ENCODE data around the gene MRAS.
"Not testable (repeated sequence)": the region's sequence is repeated elsewhere in the genome, so short reads cannot be mapped to it uniquely, and the experiment has no call there.

Gene MRAS

DNA sequence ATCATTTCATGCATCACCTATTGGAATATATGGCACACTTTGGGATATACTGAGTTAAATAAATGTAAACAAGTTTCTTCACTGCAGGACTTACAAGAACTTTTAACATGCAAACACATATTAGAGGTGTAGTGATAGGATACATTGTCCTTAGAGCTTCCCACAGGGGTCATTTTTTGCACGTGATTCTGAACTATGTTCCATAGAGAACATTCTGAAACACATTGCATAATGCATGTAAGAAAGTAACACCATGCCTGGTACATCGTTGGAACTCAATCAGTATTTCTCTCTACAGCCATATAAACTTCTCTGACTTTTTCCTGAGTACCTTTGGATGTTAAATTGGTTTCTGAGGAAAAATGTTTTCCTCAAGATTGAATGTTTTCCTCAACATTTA lies 28.3 kb downstream of the MRAS start:
- no peak for DNase-seq (ENCODE audit: extremely low spot score)
- TF ChIP-seq, protein P1, sequence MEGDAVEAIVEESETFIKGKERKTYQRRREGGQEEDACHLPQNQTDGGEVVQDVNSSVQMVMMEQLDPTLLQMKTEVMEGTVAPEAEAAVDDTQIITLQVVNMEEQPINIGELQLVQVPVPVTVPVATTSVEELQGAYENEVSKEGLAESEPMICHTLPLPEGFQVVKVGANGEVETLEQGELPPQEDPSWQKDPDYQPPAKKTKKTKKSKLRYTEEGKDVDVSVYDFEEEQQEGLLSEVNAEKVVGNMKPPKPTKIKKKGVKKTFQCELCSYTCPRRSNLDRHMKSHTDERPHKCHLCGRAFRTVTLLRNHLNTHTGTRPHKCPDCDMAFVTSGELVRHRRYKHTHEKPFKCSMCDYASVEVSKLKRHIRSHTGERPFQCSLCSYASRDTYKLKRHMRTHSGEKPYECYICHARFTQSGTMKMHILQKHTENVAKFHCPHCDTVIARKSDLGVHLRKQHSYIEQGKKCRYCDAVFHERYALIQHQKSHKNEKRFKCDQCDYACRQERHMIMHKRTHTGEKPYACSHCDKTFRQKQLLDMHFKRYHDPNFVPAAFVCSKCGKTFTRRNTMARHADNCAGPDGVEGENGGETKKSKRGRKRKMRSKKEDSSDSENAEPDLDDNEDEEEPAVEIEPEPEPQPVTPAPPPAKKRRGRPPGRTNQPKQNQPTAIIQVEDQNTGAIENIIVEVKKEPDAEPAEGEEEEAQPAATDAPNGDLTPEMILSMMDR (IDR thresholded peaks at IDR 0.05; ENCODE audit: control extremely low read depth, extremely low read depth, low read depth, missing control alignments) = no peak
- ChIA-PET CTCF (interaction anchor here (0.5 to 1.4 kb wide), 3 partner anchors 11 to 68 kb away, joined by 3 read pairs; no protein-coding TSS in a partner anchor), POLR2A (no interaction called here)

DNA sequence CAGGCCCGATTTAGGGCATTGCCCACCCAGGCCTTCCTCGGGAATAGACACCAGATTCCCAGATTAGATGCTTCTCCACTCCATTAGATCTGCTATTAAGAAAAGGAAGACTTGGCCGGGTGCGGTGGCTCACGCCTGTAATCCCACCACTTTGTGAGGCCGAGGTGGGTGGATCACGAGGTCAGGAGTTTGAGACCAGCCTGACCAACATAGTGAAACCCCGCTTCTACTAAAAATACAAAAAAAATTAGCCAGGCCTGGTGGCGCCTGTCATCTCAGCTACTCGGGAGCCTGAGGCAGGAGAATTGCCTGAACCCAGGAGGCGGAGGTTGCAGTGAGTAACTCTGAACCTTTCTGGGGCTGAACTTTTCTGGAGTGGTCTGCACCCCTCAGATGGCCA lies 28.8 kb downstream of the MRAS start:
- CTCF ChIA-PET; DNase-seq (ENCODE audit: extremely low spot score); POLR2A ChIA-PET: not testable (repeated sequence)

DNA sequence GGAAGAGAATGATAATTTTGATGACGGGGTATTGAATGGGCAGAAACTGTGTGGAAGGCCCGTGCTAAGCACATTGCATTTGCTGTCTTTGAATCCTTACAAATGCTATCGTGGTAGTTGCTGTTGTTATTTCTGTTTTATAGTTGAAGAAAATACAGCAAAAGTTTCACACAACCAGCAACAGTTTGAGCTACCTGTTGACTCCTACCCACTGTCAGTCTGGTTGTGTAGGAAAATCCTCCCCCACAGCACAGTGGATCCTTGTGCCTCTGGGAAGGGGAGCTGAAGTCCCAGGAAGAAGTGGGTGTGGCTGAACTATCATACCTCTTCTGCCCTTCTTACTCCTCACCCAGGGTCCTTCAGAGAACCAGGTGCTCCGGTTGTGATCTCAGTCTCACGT lies 29.4 kb downstream of the MRAS start:
- CTCF ChIA-PET = no interaction called here
- POLR2A ChIA-PET = no interaction called here
- no peak for DNase-seq (ENCODE audit: extremely low spot score)
- TF ChIP-seq, protein P1 (IDR thresholded peaks at IDR 0.05; ENCODE audit: control extremely low read depth, extremely low read depth, low read depth, missing control alignments) = no peak

DNA sequence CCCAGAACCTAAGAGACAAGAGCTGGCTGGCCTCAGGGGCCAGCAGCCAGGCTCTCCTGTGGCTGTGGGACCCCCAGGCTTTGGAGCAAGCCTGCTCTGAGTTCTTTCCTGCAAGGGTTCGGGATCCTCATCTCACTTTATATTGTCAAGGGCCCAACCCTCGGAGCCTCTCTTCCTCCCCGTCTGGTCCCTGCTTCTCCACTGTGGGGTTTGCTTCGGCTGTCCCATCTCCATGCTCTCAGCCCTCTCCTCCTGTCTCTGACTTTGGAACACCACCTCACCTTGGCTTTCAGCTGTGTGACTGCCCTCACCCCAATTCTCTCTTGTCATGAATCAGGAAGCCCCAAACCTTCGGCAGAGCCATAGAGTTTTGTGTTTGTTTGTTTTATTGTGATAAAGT lies 30.0 kb downstream of the MRAS start:
- TF ChIP-seq, protein P1 (IDR thresholded peaks at IDR 0.05; ENCODE audit: control extremely low read depth, extremely low read depth, low read depth, missing control alignments) = no peak
- POLR2A ChIA-PET = no interaction called here
- CTCF ChIA-PET = no interaction called here
- DNase-seq (ENCODE audit: extremely low spot score) = no peak

DNA sequence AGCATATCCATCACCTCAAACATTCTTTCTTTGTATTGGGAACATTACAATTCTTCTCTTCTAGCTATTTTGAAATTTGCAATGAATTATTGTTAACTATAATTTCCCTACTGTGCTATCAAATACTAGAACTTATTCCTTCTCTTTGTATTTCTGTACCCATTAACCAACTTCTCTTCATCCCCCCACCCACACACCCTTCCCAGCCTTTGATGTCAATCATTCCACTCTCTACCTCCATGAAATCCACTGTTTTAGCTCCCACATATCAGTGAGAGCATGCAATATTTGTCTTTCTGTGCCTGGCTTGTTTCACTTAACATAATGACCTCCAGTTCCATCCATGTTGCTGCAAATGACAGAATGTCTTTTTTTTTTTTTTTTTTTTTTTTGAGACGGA lies 30.6 kb downstream of the MRAS start:
- ChIA-PET POLR2A (no interaction called here), CTCF (no interaction called here)
- TF ChIP-seq, protein P1 (IDR thresholded peaks at IDR 0.05; ENCODE audit: control extremely low read depth, extremely low read depth, low read depth, missing control alignments) = no peak
- no peak for DNase-seq (ENCODE audit: extremely low spot score)

DNA sequence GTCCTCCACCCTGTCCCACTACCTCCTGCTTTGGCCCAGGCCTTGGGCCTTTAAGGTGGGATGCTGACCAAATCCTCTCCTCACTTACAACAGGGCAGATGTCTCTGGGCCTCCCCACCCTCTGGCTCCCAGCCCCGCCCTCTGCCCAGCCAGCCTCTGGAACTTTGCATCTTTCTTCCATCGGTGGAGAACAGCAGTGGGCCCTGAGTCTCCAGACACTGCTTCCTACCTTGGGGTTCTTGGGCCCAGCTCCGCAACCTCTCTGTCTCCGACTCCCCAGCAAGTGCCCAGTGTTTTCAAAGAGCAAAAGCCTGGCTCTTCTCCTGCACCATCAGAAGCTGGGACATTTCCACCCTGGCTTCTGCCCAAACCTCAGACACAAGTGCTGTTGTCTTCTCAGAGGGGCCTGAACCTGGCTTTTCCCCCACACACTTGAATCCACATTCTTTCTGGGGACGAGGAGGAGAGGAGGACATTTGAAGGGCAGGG lies 33.1 kb downstream of the MRAS start:
- DNase-seq (ENCODE audit: extremely low spot score) = no peak

DNA sequence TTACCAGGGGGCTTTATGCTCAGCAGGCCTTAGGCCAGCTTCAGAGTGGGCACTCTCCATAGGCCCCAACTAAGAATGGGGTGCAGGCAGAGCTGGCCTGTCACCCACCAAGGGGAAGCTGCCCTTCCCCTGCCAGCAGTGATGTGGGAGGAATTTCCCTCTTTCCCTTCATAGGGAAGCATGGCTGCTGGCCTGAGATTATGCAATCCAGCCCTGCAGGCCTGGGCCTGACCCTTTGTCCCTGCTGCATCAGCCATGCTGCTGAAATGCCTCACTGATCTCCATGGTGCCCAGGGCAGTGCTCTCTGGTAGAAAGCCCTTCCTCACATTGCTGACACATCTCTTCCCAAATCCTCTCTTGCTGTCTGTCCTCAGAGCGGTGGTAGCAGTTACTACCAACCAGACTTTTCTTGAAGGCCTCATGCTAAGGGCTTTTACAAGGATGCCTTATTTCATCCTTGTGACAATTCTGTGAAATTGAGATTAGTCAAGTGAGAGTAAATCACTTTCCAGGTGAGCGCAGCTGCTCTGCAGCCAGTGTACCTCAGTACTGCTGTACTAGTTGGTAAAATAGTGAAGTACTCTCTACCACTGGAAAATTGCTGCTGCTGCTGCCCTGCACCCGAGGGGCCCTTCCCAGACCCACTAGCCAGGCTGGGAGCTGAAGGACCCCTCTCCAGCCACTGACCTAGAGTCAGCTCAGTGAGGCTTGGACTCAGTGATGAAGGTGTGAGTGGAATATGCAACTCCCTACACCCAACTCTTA lies 33.8 kb downstream of the MRAS start:
- TF ChIP-seq, protein P1 (IDR thresholded peaks at IDR 0.05; ENCODE audit: control extremely low read depth, extremely low read depth, low read depth, missing control alignments) = no peak
- POLR2A ChIA-PET = no interaction called here
- CTCF ChIA-PET = no interaction called here
- no peak for DNase-seq (ENCODE audit: extremely low spot score)

More for the DNA sequence above, 33.1 kb downstream of the MRAS start:
- ChIA-PET POLR2A (no interaction called here), CTCF (no interaction called here)
- TF ChIP-seq, protein P1 (IDR thresholded peaks at IDR 0.05; ENCODE audit: control extremely low read depth, extremely low read depth, low read depth, missing control alignments) = no peak

Measured in GM10248 (cell line).